ENCODE measurements around the gene SEMA5B.

The SEMA5B gene

GRCh38 chr3:123027292-123028232, at the start of gene SEMA5B:
SEMA5B (minus strand) TSS chr3:123027763; CDS start chr3:122961263, 66,500 bp downstream.
- no peak for DNase-seq (ENCODE audit: low read depth)

- no peak for DNase-seq (ENCODE audit: low read depth)
Measured at GRCh38 chr3:123076496-123077418, 49.2 kb upstream of the SEMA5B start.

- DNase-seq (ENCODE audit: low read depth), result no peak
Measured at GRCh38 chr3:123076112-123076495, 48.5 kb upstream of the SEMA5B start.

- DNase-seq (ENCODE audit: low read depth), result no peak
Measured at GRCh38 chr3:123075359-123075758, 47.8 kb upstream of the SEMA5B start.

GRCh38 chr3:123072564-123072963, 45.0 kb upstream of the SEMA5B start:
- no peak for DNase-seq (ENCODE audit: low read depth)

GRCh38 chr3:123072152-123072551, 44.6 kb upstream of the SEMA5B start:
- DNase-seq (ENCODE audit: low read depth), result no peak

- DNase-seq (ENCODE audit: low read depth), result no peak
Measured at GRCh38 chr3:123071581-123071980, 44.0 kb upstream of the SEMA5B start.

- no peak for DNase-seq (ENCODE audit: low read depth)
Measured at GRCh38 chr3:123071146-123071545, 43.6 kb upstream of the SEMA5B start.

GRCh38 chr3:123070510-123070909, 42.9 kb upstream of the SEMA5B start:
- no peak for DNase-seq (ENCODE audit: low read depth)

- no peak for DNase-seq (ENCODE audit: low read depth)
Measured at GRCh38 chr3:123068601-123069381, 41.2 kb upstream of the SEMA5B start.

- no peak for DNase-seq (ENCODE audit: low read depth)
Measured at GRCh38 chr3:123067689-123068600, 40.4 kb upstream of the SEMA5B start.

GRCh38 chr3:123066896-123067688, 39.5 kb upstream of the SEMA5B start, which contains the start of gene PDIA5:
PDIA5 (plus strand) TSS chr3:123067025; CDS start chr3:123067165, 140 bp downstream.
- peak; percentile 71 for DNase-seq (ENCODE audit: low read depth)

GRCh38 chr3:123066599-123066895, 39.0 kb upstream of the SEMA5B start:
- no peak for DNase-seq (ENCODE audit: low read depth)

- DNase-seq (ENCODE audit: low read depth), result no peak
Measured at GRCh38 chr3:123064914-123065313, 37.4 kb upstream of the SEMA5B start.

- no peak for DNase-seq (ENCODE audit: low read depth)
Measured at GRCh38 chr3:123064506-123064905, 36.9 kb upstream of the SEMA5B start.

- DNase-seq (ENCODE audit: low read depth), result no peak
Measured at GRCh38 chr3:123063034-123063433, 35.5 kb upstream of the SEMA5B start.

- no peak for DNase-seq (ENCODE audit: low read depth)
Measured at GRCh38 chr3:123061856-123062255, 34.3 kb upstream of the SEMA5B start.

- DNase-seq (ENCODE audit: low read depth), result no peak
Measured at GRCh38 chr3:123060054-123060453, 32.5 kb upstream of the SEMA5B start.

- DNase-seq (ENCODE audit: low read depth), result no peak
Measured at GRCh38 chr3:123058505-123058904, 30.9 kb upstream of the SEMA5B start.

GRCh38 chr3:123055352-123055751, 27.8 kb upstream of the SEMA5B start:
- DNase-seq (ENCODE audit: low read depth), result no peak
